Mucosa of rectum (tissue), 2 donors: ENCODE measurements around the gene NIBAN1.

ENCODE experiments used
- H3K27ac ChIP-seq, 2 donors: one replicate each; pipeline ENCODE4 v1.7.0; 2013; ENCODE audit warnings: inconsistent platforms in 2 of 2, low read depth in 2 of 2, low read length in 2 of 2
- H3K27me3 ChIP-seq, 2 donors: one replicate each; pipeline ENCODE4 v1.7.0; 2013; ENCODE audit warnings: low read length in 2 of 2; ENCODE audit not compliant: control insufficient read depth in 2 of 2, insufficient read depth in 2 of 2
- H3K36me3 ChIP-seq, 2 donors: one replicate each; pipeline ENCODE4 v1.7.0; 2013; ENCODE audit warnings: low read length in 2 of 2; ENCODE audit not compliant: control insufficient read depth in 2 of 2, insufficient read depth in 2 of 2
- H3K4me1 ChIP-seq, 2 donors: one replicate each; pipeline ENCODE4 v1.7.0; 2013; ENCODE audit warnings: low read length in 2 of 2, mild to moderate bottlenecking in 1 of 2; ENCODE audit not compliant: control insufficient read depth in 2 of 2, insufficient read depth in 2 of 2
- H3K4me3 ChIP-seq, 2 donors: one replicate each; pipeline ENCODE4 v1.7.0; 2013; ENCODE audit warnings: low read length in 2 of 2
- H3K9ac ChIP-seq, 2 donors: one replicate each; pipeline ENCODE4 v1.7.0; 2013; ENCODE audit warnings: low read length in 2 of 2, low read depth in 1 of 2, mild to moderate bottlenecking in 1 of 2
- H3K9me3 ChIP-seq, 2 donors: one replicate each; pipeline ENCODE4 v1.7.0; 2013; ENCODE audit warnings: low read length in 2 of 2; ENCODE audit not compliant: control insufficient read depth in 2 of 2
- donor health status: healthy.
- donor health status: Normal muscosa, but diverticular disease.

NIBAN1 gene

GRCh38 chr1:184935920-184936798 lies 38.1 kb downstream of the NIBAN1 start:
- H3K36me3 ChIP-seq = no peaks in the 10 kb centered on the region
- no peaks in the 10 kb centered on the region for H3K9me3 ChIP-seq
- H3K27me3 ChIP-seq = peaks cover 0 to 15% of the 10 kb centered on the region in 2 donors
- H3K27ac ChIP-seq = no peak overlapping the region
- no peak overlapping the region for H3K9ac ChIP-seq
- no peak overlapping the region for H3K4me3 ChIP-seq
- no peaks in the 10 kb centered on the region for H3K4me1 ChIP-seq

- Histone ChIP-seq H3K9me3 (no peaks in the 10 kb centered on the region), H3K4me3 (no peak overlapping the region), H3K27me3 (peaks cover 4 to 22% of the 10 kb centered on the region in 2 donors), H3K27ac (no peak overlapping the region), H3K4me1 (peaks cover 0 to 2% of the 10 kb centered on the region in 2 donors), H3K9ac (no peak overlapping the region), H3K36me3 (no peaks in the 10 kb centered on the region)
Observed at GRCh38 chr1:184933944-184934343, 40.4 kb downstream of the NIBAN1 start.

GRCh38 chr1:184932319-184932718 lies 42.0 kb downstream of the NIBAN1 start:
- H3K4me3 ChIP-seq = no peak overlapping the region
- H3K27ac ChIP-seq = no peak overlapping the region
- no peaks in the 10 kb centered on the region for H3K9me3 ChIP-seq

GRCh38 chr1:184931566-184931965 lies 42.7 kb downstream of the NIBAN1 start:
- Histone ChIP-seq H3K9me3 (no peaks in the 10 kb centered on the region), H3K36me3 (no peaks in the 10 kb centered on the region), H3K9ac (no peak overlapping the region), H3K4me3 (no peak overlapping the region), H3K27me3 (peaks cover 8 to 29% of the 10 kb centered on the region in 2 donors), H3K4me1 (peaks cover 0 to 2% of the 10 kb centered on the region in 2 donors), H3K27ac (no peak overlapping the region)

More at GRCh38 chr1:184932319-184932718, 42.0 kb downstream of the NIBAN1 start:
- Histone ChIP-seq H3K36me3 (no peaks in the 10 kb centered on the region), H3K27me3 (peaks cover 8 to 25% of the 10 kb centered on the region in 2 donors), H3K9ac (no peak overlapping the region), H3K4me1 (peaks cover 0 to 2% of the 10 kb centered on the region in 2 donors)

- peaks cover 0 to 2% of the 10 kb centered on the region in 2 donors for H3K4me1 ChIP-seq
- H3K9ac ChIP-seq = no peak overlapping the region
- no peak overlapping the region for H3K27ac ChIP-seq
- no peaks in the 10 kb centered on the region for H3K36me3 ChIP-seq
- H3K4me3 ChIP-seq = no peak overlapping the region
- H3K27me3 ChIP-seq = peaks cover 8 to 25% of the 10 kb centered on the region in 2 donors
- no peaks in the 10 kb centered on the region for H3K9me3 ChIP-seq
Observed at GRCh38 chr1:184930645-184931044, 43.7 kb downstream of the NIBAN1 start.

- H3K27ac ChIP-seq = no peak overlapping the region
- H3K27me3 ChIP-seq = peaks cover 8 to 25% of the 10 kb centered on the region in 2 donors
- H3K36me3 ChIP-seq = no peaks in the 10 kb centered on the region
- H3K4me3 ChIP-seq = no peak overlapping the region
- no peaks in the 10 kb centered on the region for H3K9me3 ChIP-seq
- no peak overlapping the region for H3K9ac ChIP-seq
- H3K4me1 ChIP-seq = peaks cover 0 to 2% of the 10 kb centered on the region in 2 donors
Observed at GRCh38 chr1:184930232-184930631, 44.1 kb downstream of the NIBAN1 start.

- no peaks in the 10 kb centered on the region for H3K9me3 ChIP-seq
- no peak overlapping the region for H3K27ac ChIP-seq
- no peak overlapping the region for H3K4me3 ChIP-seq
- no peak overlapping the region for H3K9ac ChIP-seq
- H3K36me3 ChIP-seq = no peaks in the 10 kb centered on the region
- peaks cover 8 to 25% of the 10 kb centered on the region in 2 donors for H3K27me3 ChIP-seq
- H3K4me1 ChIP-seq = peaks cover 0 to 2% of the 10 kb centered on the region in 2 donors
Observed at GRCh38 chr1:184929711-184930202, 44.6 kb downstream of the NIBAN1 start.

GRCh38 chr1:184928394-184928793 lies 45.9 kb downstream of the NIBAN1 start:
- Histone ChIP-seq H3K27ac (no peak overlapping the region), H3K9me3 (no peaks in the 10 kb centered on the region), H3K4me3 (no peak overlapping the region), H3K27me3 (peaks cover 8 to 25% of the 10 kb centered on the region in 2 donors), H3K4me1 (peaks cover 0 to 2% of the 10 kb centered on the region in 2 donors), H3K9ac (no peak overlapping the region), H3K36me3 (no peaks in the 10 kb centered on the region)
